HG02884 (cell line): ENCODE results near the gene ABCA1.
"Not testable (repeated sequence)": the region's sequence is repeated elsewhere in the genome, so short reads cannot be mapped to it uniquely, and the experiment has no call there.

Source experiments
- ATAC-seq: cut with Tn5 transposase; IDR thresholded peaks from one replicate; pipeline ENCODE4 v1.9.1; 2021; ENCODE audit warnings: mild to moderate bottlenecking, moderate library complexity; ENCODE audit not compliant: unreplicated experiment

The ABCA1 gene

DNA sequence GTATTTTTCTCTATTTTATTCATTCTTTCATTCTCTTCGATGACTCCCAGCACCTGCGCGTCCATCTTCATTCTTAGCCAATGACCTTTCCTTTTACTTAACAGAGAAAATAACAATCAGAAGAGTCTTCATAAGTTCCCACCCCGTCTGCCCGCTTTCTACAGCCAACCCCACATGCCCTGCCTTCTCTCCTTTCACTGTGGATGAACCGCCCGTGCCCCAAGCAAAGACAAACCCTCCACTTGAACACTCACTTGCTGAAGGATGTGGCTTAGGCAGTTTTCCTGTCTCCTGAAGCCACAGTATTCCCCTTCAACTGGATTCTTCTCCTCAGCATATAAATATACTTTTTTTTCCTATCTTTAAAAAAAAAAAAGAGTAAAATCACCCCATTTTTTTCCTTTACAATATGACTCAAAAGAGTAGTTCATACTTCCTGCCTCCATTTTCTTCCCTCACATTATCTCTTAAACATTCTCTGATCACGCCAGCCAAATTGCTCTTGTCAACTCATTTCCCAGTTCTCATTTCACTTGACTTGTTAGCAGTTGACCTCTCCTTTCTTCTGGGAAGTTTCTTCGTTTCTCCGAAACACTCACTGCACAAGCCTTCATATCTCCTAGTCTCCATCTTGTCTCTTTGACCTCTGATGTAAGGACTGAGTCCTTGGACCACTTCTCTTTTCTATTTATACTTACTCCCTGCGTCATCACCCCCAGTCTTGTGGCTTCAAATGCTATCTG is 153.0 kb downstream of the ABCA1 start:
- peak; percentile 83 for ATAC-seq

GRCh38 chr9:104774132-104774531 is 153.8 kb downstream of the ABCA1 start:
- no peak for ATAC-seq

DNA sequence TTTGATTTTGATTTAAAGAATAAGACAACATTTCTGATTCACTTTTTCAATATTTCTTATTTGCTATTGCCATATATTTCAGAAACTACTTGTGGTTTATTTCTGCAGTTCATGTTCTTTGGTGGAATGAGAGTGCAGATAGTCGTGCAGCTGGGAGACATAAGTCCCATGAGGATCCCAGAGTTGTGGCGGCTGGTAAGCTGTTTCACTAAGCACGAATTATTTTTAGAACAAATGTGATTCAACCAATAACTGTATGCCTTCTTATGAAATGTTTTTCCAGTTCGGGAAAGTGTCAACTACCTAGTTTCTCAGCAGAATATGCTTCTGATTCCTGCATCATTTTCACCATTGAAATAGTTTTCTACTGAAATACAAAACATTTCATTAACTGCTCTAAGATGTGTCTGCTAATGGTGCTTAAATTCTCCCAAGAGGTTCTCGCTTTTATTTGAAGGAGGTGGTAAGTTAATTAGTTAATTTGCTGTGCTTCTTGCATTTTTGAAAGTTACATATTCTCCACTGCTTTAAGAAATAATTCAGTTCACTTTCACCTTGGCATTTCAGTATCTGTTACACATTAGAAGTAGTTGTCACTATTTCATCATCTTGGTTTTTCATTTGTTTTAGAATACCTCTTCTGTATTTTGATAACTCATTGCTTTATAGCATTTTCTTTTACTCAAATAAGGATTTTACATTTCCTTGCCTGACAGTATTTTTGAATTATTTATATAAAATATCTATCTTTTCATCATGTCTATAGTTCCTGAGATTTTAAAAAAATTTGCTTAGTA is 155.0 kb downstream of the ABCA1 start:
- ATAC-seq = peak; percentile 28

GRCh38 chr9:104769655-104770054 is 158.3 kb downstream of the ABCA1 start:
- peak; percentile 31 for ATAC-seq

- not testable (repeated sequence) for ATAC-seq
Observed at GRCh38 chr9:104769029-104769428, 158.9 kb downstream of the ABCA1 start.

DNA sequence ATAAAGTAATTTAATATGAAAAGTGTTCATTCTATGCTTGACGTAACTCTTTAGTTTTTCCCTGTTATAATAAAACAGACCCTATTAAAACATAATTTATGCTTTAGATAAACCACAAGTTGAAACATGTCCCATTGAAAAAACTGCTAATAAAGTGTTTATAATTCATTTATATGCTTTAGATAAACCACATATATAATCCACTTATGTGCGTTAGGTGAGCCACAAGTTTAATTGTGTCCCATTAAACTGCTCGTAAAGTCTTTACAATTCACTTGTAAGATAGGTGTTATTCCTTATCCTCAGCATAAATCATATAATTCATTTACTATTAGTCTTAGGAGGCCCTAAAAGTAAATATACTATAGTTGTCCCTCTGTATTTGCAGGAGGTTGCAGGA is 160.4 kb downstream of the ABCA1 start:
- ATAC-seq = no peak

DNA sequence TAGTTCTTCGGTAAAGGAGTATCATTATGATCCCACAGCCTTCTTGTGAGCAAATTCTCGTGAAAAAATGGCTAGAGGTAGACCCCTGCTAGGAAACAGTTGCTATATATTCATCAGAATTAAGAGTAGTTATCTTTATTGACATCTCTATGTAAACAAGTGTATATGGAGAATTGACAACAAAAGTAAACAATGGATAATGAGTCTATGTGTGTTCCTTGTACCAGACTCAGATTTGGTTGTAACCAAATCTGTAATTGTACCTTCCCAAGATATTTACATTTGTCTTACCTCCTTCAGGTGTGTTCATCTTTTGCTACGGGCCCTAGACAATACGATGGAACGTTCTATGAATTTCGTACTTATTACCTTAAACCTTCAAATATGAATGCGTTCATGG is 161.9 kb downstream of the ABCA1 start:
- ATAC-seq = no peak

- ATAC-seq = peak; percentile 30
Observed at GRCh38 chr9:104765138-104765537, 162.8 kb downstream of the ABCA1 start.

DNA sequence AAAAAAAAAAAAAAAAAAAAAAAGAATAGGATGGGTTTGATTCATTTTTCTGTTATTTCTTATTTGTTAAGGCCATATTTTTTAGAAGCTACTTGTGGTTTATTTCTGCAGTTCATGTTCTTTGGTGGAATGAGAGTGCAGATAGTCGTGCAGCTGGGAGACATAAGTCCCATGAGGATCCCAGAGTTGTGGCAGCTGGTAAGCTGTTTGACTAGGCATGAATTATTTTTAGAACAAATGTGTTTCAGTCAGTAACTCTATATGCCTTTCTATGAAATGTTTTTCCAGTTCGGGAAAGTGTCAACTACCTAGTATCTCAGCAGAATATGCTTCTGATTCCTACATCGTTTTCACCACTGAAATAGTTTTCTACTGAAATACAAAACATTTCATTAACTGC is 169.0 kb downstream of the ABCA1 start:
- ATAC-seq = no peak

DNA sequence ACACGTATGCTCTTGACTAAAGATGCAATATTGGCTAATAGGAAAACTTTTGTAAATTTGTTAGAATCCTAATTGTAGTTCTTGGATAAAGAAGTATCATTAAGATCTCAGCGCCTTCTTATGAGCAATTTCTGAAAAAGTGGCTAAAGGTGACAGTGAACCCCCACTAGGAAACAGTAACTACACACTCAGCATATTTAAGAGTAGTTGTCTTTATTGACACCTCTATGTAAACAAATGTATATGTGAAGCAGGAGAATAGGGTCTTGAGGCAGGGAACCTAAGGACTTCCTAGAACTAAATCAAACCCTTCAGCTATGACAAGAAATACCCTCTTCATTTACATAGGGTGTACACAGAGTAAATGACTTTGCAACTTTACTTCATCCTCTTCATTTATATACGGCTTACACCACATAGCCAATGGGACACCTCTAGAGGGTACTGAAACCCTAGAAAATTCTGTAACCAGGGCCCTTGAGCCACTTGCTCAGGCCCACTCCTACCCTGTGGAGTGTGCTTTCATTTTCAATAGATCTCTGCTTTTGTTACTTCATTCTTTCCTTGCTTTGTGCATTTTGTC is 177.7 kb downstream of the ABCA1 start:
- ATAC-seq = no peak

DNA sequence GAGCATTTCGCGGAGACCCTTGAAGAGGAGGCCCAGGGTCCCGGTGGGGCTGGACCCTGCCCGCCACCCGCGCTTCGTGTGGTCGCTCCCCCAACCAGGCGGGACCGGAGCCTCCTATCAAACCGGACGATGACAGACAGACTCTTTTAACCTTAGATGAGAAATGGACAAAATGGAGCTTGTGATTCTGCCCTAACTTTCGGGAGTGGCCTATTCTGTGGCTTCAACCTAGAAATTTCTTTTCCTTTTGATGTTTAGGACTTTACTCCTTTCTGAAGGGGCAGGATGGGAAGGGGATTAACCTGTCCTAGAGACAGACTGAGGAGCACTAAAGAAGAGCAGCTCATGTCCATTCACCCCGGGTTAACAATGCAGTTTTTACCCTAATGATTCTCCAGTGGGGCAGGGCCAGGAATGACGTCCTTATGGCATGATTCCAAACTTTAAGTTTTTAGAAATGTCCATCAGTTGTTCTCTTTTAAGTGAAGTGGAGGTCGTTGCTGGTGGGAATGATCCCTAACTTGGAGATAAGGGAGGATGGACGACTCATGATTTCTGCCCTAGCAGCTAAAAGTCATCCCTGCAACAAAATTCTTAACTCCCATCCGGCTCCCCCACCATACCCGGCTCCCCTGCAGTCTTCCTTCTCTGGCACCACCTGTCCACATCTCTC is 179.5 kb downstream of the ABCA1 start:
- peak; percentile 0 for ATAC-seq

DNA sequence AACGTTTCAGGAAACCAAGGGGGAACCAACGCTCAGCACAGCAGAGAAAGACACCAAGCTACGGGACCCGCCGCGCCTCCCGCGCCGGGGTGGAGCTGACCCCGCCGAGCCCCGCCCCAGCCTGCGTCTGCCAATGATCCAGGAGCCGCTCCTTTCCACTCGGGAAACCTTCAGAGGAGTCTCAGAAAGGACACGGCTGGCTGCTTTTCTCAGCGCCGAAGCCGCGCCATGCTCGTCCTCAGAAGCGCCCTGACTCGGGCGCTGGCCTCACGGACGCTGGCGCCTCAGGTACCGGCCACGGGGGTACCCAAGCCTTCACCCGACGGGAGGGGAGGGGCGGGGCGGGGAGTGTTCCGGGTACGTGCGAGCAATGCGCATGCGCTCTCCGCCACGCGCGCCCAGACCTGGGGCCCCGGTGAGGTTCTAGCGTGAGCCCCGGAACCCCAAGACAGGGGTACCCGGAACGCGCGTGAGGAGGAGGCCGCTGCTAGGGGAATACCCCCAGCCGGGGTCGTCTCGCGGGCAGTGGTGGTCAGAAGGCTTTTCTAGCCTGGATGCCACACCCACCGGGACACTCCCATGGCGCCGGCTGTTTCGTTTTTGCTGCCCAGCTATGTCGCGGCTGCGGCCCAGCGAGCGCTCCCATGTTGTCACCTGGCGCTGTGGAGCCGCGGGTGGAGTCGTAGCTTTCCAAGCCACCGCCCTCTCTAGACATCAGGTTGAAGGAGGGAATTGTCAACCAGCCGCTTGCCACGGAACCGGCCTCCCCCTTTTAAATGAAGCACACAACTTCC is 180.2 kb downstream of the ABCA1 start, which contains the start of gene NIPSNAP3A:
Gene NIPSNAP3A (plus strand): TSS at position 119 of the 794 bp plus-strand sequence. CDS start 110 bp downstream, at position 229.
- peak; percentile 82 for ATAC-seq

GRCh38 chr9:104747245-104747564 is 180.8 kb downstream of the ABCA1 start:
- ATAC-seq = no peak

- no peak for ATAC-seq
Observed at GRCh38 chr9:104746798-104747197, 181.2 kb downstream of the ABCA1 start.

- no peak for ATAC-seq
Observed at GRCh38 chr9:104746285-104746684, 181.7 kb downstream of the ABCA1 start.

GRCh38 chr9:104745852-104746251 is 182.1 kb downstream of the ABCA1 start:
- no peak for ATAC-seq

- peak; percentile 34 for ATAC-seq
Observed at GRCh38 chr9:104743376-104743985, 184.5 kb downstream of the ABCA1 start.

- no peak for ATAC-seq
Observed at GRCh38 chr9:104740621-104741020, 187.3 kb downstream of the ABCA1 start.

DNA sequence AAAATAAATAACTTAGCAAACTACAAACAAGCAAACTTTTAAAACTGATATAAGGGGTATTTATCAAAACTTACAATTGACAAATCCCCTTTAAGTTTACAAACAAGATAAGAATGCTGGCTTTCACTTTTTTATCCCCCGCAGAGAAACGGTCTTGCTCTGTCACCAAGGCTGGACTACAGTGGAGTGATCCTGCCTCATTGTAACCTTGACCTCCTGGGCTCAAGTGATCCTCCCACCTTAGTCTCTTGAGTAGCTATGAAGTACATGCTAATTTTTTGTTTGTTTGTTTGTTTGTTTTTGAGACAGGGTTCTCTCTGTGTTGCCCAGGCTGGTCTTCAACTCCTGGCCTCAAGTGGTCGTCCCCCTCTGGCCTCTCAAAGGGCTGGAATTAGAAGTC is 189.5 kb downstream of the ABCA1 start:
- ATAC-seq = no peak
